ENCODE results near the gene WNT7B.
A peak's percentile ranks its signal among the peaks of the same experiment; 100 is the strongest.

The WNT7B gene

DNA sequence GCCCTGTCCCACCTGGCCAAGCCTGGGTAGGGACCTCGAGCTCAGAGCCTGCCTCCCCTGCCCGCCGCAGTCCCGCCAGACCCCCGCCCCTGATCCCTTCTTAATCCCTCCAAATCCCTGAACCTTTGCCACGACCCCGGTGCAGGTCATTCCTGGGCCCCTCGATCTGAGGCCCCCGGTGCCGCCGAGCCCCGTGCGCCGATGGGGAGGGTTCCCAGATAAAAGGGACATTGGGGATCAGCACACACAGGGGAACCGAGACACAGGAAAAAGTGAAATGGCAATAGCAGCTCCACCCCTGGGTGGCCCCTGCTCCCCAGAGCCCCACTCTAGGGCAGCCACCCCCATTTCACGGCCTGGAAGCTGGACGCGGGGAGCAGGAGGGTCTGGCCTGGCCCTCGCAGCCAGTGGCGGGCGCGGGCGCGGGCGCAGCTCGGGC, 1.3 kb upstream of the WNT7B start:
- no CpG with 5 or more reads among the region's 26 CpGs for WGBS (ENCODE audit: insufficient coverage, insufficient read length)

DNA sequence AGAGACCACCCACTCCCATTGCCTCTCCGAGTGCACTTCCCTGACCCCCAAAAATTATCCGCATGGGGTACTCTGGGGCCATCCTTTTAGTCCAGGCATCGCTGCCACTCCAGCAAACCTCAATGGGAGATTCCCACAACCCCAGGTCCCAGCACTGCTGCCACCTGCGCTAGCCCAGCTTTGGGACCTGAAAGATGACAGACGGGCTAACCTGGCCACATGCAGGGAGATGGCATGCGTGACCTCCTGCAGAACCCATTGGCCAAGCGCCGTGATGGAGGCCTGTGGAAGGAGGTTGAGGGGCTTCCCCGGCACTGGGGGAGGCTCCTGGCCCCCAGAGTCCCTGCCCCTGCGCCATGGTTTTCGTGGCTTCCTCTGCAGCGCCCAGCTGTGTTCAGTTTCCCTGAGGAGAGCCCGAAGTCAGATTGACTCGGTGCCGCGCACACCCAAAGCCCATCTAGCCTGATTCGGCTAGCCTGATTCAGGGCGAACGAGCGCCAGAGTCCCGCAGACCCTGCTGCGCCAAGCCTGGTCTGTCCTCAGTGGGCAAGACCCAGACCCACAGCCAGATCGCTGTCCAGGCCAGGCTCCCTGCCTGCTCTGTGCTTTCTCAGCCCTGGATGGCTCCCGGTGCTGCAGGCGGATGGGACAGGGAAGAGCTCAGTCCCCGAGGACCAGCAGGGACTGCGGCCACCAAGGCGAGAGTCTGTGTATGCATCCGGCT, 751 bp upstream of the WNT7B start:
- no peak for DNase-seq (ENCODE audit: low read depth, low spot score)
- WGBS (ENCODE audit: insufficient coverage, insufficient read length), result no CpG with 5 or more reads among the region's 29 CpGs
- Histone ChIP-seq H3K9me3 (ENCODE audit: control insufficient read depth, insufficient read depth, low read length) (peaks cover 2% of the 10 kb centered on the region; the same call in 1 of the 2 replicates), H3K36me3 (ENCODE audit: control insufficient read depth, insufficient read depth, low read length) (no peaks in the 10 kb centered on the region), H3K27me3 (ENCODE audit: control insufficient read depth, insufficient read depth, low read length) (peaks cover 50% of the 10 kb centered on the region), H3K4me3 (ENCODE audit: low read length) (peak overlapping the region; percentile 12; the same call in 1 of the 2 replicates), H3K27ac (ENCODE audit: low read length) (no peak overlapping the region), H3K4me1 (ENCODE audit: control insufficient read depth, insufficient read depth, low read length) (peaks cover 7% of the 10 kb centered on the region)

More for the DNA sequence above, 1.3 kb upstream of the WNT7B start:
- Histone ChIP-seq H3K4me1 (ENCODE audit: control insufficient read depth, insufficient read depth, low read length) (peaks cover 7% of the 10 kb centered on the region), H3K4me3 (ENCODE audit: low read length) (peak overlapping the region; percentile 1; the same call in 1 of the 2 replicates), H3K27ac (ENCODE audit: low read length) (no peak overlapping the region), H3K27me3 (ENCODE audit: control insufficient read depth, insufficient read depth, low read length) (peaks cover 45% of the 10 kb centered on the region), H3K36me3 (ENCODE audit: control insufficient read depth, insufficient read depth, low read length) (no peaks in the 10 kb centered on the region), H3K9me3 (ENCODE audit: control insufficient read depth, insufficient read depth, low read length) (no peaks in the 10 kb centered on the region)
- no peak for DNase-seq (ENCODE audit: low read depth, low spot score)

DNA sequence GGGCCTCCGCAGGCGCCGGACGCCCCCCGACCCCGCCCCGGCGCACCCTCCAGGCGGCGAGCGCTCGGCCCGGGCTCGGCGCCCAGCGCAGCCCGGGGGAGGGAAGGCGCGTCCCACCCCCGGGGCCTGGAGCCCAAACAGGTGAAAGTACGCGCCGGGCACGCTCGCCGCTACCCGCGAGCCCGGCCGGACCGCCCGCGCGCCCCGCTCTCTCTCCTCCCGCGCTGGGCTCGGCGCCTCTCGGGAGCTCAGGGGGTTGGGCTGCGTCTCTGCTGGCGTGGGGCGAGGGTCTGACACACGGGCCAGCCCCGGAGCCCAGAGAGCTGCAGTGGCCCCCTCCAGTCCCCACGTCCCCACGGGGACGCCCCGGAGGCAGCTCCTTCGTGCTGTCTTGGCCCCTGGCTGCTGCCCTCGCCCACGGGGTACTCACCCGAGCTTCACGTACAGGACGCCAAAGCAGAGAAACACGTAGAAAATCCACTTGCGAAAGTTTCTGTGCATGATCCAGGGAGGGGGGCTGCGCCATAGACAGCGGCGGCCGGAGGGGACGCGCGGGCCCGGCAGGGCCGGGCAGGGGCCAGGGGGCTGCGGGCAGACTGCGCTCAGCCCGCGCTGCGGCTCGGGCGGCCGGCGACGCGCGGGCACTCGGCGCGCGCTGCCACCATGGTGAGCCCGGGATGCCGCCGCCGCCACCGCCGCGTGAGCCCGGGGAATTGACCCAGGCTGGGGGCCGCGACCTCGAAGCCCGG, 534 bp downstream of the WNT7B start:
- H3K4me3 ChIP-seq (ENCODE audit: low read length), result peak overlapping the region; percentile 12; the same call in 1 of the 2 replicates

GRCh38 chr22:45975164-45976161, 1.5 kb downstream of the WNT7B start:
- peaks cover 10% of the 10 kb centered on the region for H3K4me1 ChIP-seq (ENCODE audit: control insufficient read depth, insufficient read depth, low read length)

More for the DNA sequence above, 534 bp downstream of the WNT7B start:
- no peak overlapping the region for H3K27ac ChIP-seq (ENCODE audit: low read length)
- no peak for DNase-seq (ENCODE audit: low read depth, low spot score)
- peaks cover 8% of the 10 kb centered on the region for H3K4me1 ChIP-seq (ENCODE audit: control insufficient read depth, insufficient read depth, low read length)
- H3K9me3 ChIP-seq (ENCODE audit: control insufficient read depth, insufficient read depth, low read length), result peaks cover 3% of the 10 kb centered on the region; the same call in 1 of the 2 replicates
- no peaks in the 10 kb centered on the region for H3K36me3 ChIP-seq (ENCODE audit: control insufficient read depth, insufficient read depth, low read length)
- peaks cover 62% of the 10 kb centered on the region for H3K27me3 ChIP-seq (ENCODE audit: control insufficient read depth, insufficient read depth, low read length)
- WGBS (ENCODE audit: insufficient coverage, insufficient read length), result no CpG with 5 or more reads among the region's 94 CpGs

GRCh38 chr22:45974498-45974897, 2.5 kb downstream of the WNT7B start:
- H3K36me3 ChIP-seq (ENCODE audit: control insufficient read depth, insufficient read depth, low read length), result no peaks in the 10 kb centered on the region
- no CpG with 5 or more reads among the region's 4 CpGs for WGBS (ENCODE audit: insufficient coverage, insufficient read length)
- no peak for DNase-seq (ENCODE audit: low read depth, low spot score)
- H3K27me3 ChIP-seq (ENCODE audit: control insufficient read depth, insufficient read depth, low read length), result peaks cover 72% of the 10 kb centered on the region
- peaks cover 3% of the 10 kb centered on the region; the same call in 1 of the 2 replicates for H3K9me3 ChIP-seq (ENCODE audit: control insufficient read depth, insufficient read depth, low read length)
- no peak overlapping the region for H3K4me3 ChIP-seq (ENCODE audit: low read length)
- peaks cover 10% of the 10 kb centered on the region for H3K4me1 ChIP-seq (ENCODE audit: control insufficient read depth, insufficient read depth, low read length)
- no peak overlapping the region for H3K27ac ChIP-seq (ENCODE audit: low read length)

More at GRCh38 chr22:45975164-45976161, 1.5 kb downstream of the WNT7B start:
- Histone ChIP-seq H3K27me3 (ENCODE audit: control insufficient read depth, insufficient read depth, low read length) (peaks cover 66% of the 10 kb centered on the region), H3K27ac (ENCODE audit: low read length) (no peak overlapping the region), H3K36me3 (ENCODE audit: control insufficient read depth, insufficient read depth, low read length) (no peaks in the 10 kb centered on the region), H3K9me3 (ENCODE audit: control insufficient read depth, insufficient read depth, low read length) (peaks cover 3% of the 10 kb centered on the region; the same call in 1 of the 2 replicates), H3K4me3 (ENCODE audit: low read length) (peak overlapping the region; percentile 8; the same call in 1 of the 2 replicates)
- no peak for DNase-seq (ENCODE audit: low read depth, low spot score)
- no CpG with 5 or more reads among the region's 80 CpGs for WGBS (ENCODE audit: insufficient coverage, insufficient read length)

GRCh38 chr22:45972889-45973253, 4.1 kb downstream of the WNT7B start:
- Histone ChIP-seq H3K36me3 (ENCODE audit: control insufficient read depth, insufficient read depth, low read length) (no peaks in the 10 kb centered on the region), H3K27ac (ENCODE audit: low read length) (no peak overlapping the region), H3K27me3 (ENCODE audit: control insufficient read depth, insufficient read depth, low read length) (peaks cover 65% of the 10 kb centered on the region), H3K4me3 (ENCODE audit: low read length) (no peak overlapping the region), H3K9me3 (ENCODE audit: control insufficient read depth, insufficient read depth, low read length) (peaks cover 3% of the 10 kb centered on the region; the same call in 1 of the 2 replicates), H3K4me1 (ENCODE audit: control insufficient read depth, insufficient read depth, low read length) (peaks cover 6% of the 10 kb centered on the region)
- DNase-seq (ENCODE audit: low read depth, low spot score), result no peak
- no CpG with 5 or more reads among the region's 10 CpGs for WGBS (ENCODE audit: insufficient coverage, insufficient read length)

- Histone ChIP-seq H3K36me3 (ENCODE audit: control insufficient read depth, insufficient read depth, low read length) (no peaks in the 10 kb centered on the region), H3K27ac (ENCODE audit: low read length) (no peak overlapping the region), H3K9me3 (ENCODE audit: control insufficient read depth, insufficient read depth, low read length) (peaks cover 3% of the 10 kb centered on the region; the same call in 1 of the 2 replicates), H3K4me3 (ENCODE audit: low read length) (no peak overlapping the region; the same call in 1 of the 2 replicates), H3K27me3 (ENCODE audit: control insufficient read depth, insufficient read depth, low read length) (peaks cover 59% of the 10 kb centered on the region), H3K4me1 (ENCODE audit: control insufficient read depth, insufficient read depth, low read length) (peaks cover 6% of the 10 kb centered on the region; the same call in 1 of the 2 replicates)
- DNase-seq (ENCODE audit: low read depth, low spot score), result no peak
- no CpG with 5 or more reads among the region's 83 CpGs for WGBS (ENCODE audit: insufficient coverage, insufficient read length)
Observed at GRCh38 chr22:45972091-45972888, 4.7 kb downstream of the WNT7B start.

- H3K4me1 ChIP-seq (ENCODE audit: control insufficient read depth, insufficient read depth, low read length), result peaks cover 8% of the 10 kb centered on the region
- no peak overlapping the region for H3K27ac ChIP-seq (ENCODE audit: low read length)
- peaks cover 3% of the 10 kb centered on the region; the same call in 1 of the 2 replicates for H3K9me3 ChIP-seq (ENCODE audit: control insufficient read depth, insufficient read depth, low read length)
- no peak for DNase-seq (ENCODE audit: low read depth, low spot score)
- peaks cover 58% of the 10 kb centered on the region for H3K27me3 ChIP-seq (ENCODE audit: control insufficient read depth, insufficient read depth, low read length)
- no peaks in the 10 kb centered on the region for H3K36me3 ChIP-seq (ENCODE audit: control insufficient read depth, insufficient read depth, low read length)
- no CpG with 5 or more reads among the region's 66 CpGs for WGBS (ENCODE audit: insufficient coverage, insufficient read length)
- peak overlapping the region; percentile 3; the same call in 1 of the 2 replicates for H3K4me3 ChIP-seq (ENCODE audit: low read length)
Observed at GRCh38 chr22:45971408-45972028, 5.4 kb downstream of the WNT7B start.
